Breast epithelium (tissue), 4 donors: ENCODE data around the gene TPSD1. TPM values are rescaled to one million over a fixed set of nuclear protein-coding genes. Genes with fewer than 3 reads are reported as not detected.

Experiments used
- DNase-seq, 2 donors: peaks; one replicate each; pipeline ENCODE4 v3.0.0-alpha.2; 2019; ENCODE audit warnings: low spot score in 2 of 2
- H3K27ac ChIP-seq, 2 donors: fragments of 200-600 bp; sonication (generic) in 1 of 2; one replicate each; pipeline ENCODE4 v1.5.1; 2016 to 2019; ENCODE audit warnings: mild to moderate bottlenecking in 1 of 2
- H3K27me3 ChIP-seq, 2 donors: fragments of 200-600 bp; sonication (generic) in 1 of 2; one replicate each; pipeline versions ENCODE4 v1.5.1 to v1.6.0; 2017 to 2019; ENCODE audit warnings: control low read depth in 1 of 2, mild to moderate bottlenecking in 1 of 2
- H3K36me3 ChIP-seq: fragments of 200-600 bp; one replicate; pipeline ENCODE4 v1.5.1; 2019
- H3K4me1 ChIP-seq, 2 donors: fragments of 200-600 bp; sonication (generic); one replicate each; pipeline ENCODE4 v1.5.1; 2016 to 2019; ENCODE audit warnings: control low read depth in 1 of 2
- H3K4me3 ChIP-seq, 3 donors: fragments of 200-600 bp; sonication (generic); 1 replicate in 2 of 3; 2 replicates in 1 of 3; pipeline ENCODE4 v1.5.1; 2016 to 2019; ENCODE audit warnings: mild to moderate bottlenecking in 3 of 3, moderate library complexity in 2 of 3
- H3K9me3 ChIP-seq, 2 donors: fragments of 200-600 bp; sonication (generic) in 1 of 2; one replicate each; pipeline ENCODE4 v1.5.1; 2016 to 2019; ENCODE audit warnings: control low read depth in 1 of 2
- CTCF ChIP-seq, 3 donors: fragments of 450-650 bp; IDR thresholded peaks; one replicate each; pipeline ENCODE4 v1.5.1; 2016 to 2017; ENCODE audit warnings: antibody characterized with exemption in 3 of 3, mild to moderate bottlenecking in 3 of 3, moderate library complexity in 3 of 3
- POLR2A ChIP-seq: fragments of 450-650 bp; IDR thresholded peaks from one replicate; pipeline ENCODE4 v1.6.1; 2016; ENCODE audit warnings: antibody characterized with exemption, mild to moderate bottlenecking, moderate library complexity
- POLR2AphosphoS5 ChIP-seq, 3 donors: sonication (generic); formaldehyde crosslinking; IDR thresholded peaks; one replicate each; pipeline ENCODE4 v1.6.1; 2017; ENCODE audit warnings: antibody characterized with exemption in 3 of 3
- intact Hi-C: fragments of 100-400 bp; cut with DNase I; formaldehyde crosslinking; loops from one replicate; pipeline ENCODE4 v1.15.1; 2023; ENCODE audit warnings: low total_unique reads
- total RNA-seq, 3 donors: library from RNA; depleted of rRNA; stranded (reverse); fragments of >200 nt; gene quantifications; one replicate each; pipeline ENCODE4 v1.1.0, GENCODE V29; 2016

TPSD1 gene
- total RNA-seq, 3 donors from 2014 or later: 1.6 to 5.9 (median 2.0) TPM

GRCh38 chr16:1218061-1218929 lies 37.6 kb upstream of the TPSD1 start:
- H3K9me3 ChIP-seq: no peaks in the 10 kb centered on the region
- H3K4me1 ChIP-seq: no peaks in the 10 kb centered on the region
- no peak overlapping the region for H3K4me3 ChIP-seq
- no peak overlapping the region for H3K27ac ChIP-seq
- DNase-seq: no peak
- H3K36me3 ChIP-seq: no peaks in the 10 kb centered on the region
- intact Hi-C loops: no loop called here
- H3K27me3 ChIP-seq: peaks cover 0 to 84% of the 10 kb centered on the region in 2 donors
- TF ChIP-seq POLR2A (no peak), CTCF (IDR thresholded peaks at IDR 0.05) (no peak), POLR2AphosphoS5 (IDR thresholded peaks at IDR 0.05) (no peak)

- H3K36me3 ChIP-seq: no peaks in the 10 kb centered on the region
- intact Hi-C loops: no loop called here
- no peak overlapping the region for H3K4me3 ChIP-seq
- no peak for DNase-seq
- no peaks in the 10 kb centered on the region for H3K4me1 ChIP-seq
- H3K9me3 ChIP-seq: no peaks in the 10 kb centered on the region
- H3K27me3 ChIP-seq: peaks cover 0 to 82% of the 10 kb centered on the region in 2 donors
- TF ChIP-seq POLR2AphosphoS5 (IDR thresholded peaks at IDR 0.05) (no peak), CTCF (IDR thresholded peaks at IDR 0.05) (no peak), POLR2A (no peak)
- no peak overlapping the region for H3K27ac ChIP-seq
These were observed 36.8 kb upstream of the TPSD1 start for GRCh38 chr16:1218930-1219611.

GRCh38 chr16:1220098-1220728 lies 35.7 kb upstream of the TPSD1 start:
- H3K9me3 ChIP-seq: no peaks in the 10 kb centered on the region
- H3K27me3 ChIP-seq: peaks cover 0 to 79% of the 10 kb centered on the region in 2 donors
- no peaks in the 10 kb centered on the region for H3K4me1 ChIP-seq
- H3K4me3 ChIP-seq: no peak overlapping the region
- DNase-seq: no peak
- no peaks in the 10 kb centered on the region for H3K36me3 ChIP-seq
- intact Hi-C loops: no loop called here
- TF ChIP-seq POLR2A: no peak
- no peak for TF ChIP-seq CTCF (IDR thresholded peaks at IDR 0.05)
- H3K27ac ChIP-seq: no peak overlapping the region

GRCh38 chr16:1220841-1221627 lies 34.8 kb upstream of the TPSD1 start:
- H3K27me3 ChIP-seq: peaks cover 0 to 73% of the 10 kb centered on the region in 2 donors
- H3K9me3 ChIP-seq: no peaks in the 10 kb centered on the region
- H3K36me3 ChIP-seq: no peaks in the 10 kb centered on the region
- H3K4me3 ChIP-seq: no peak overlapping the region
- H3K4me1 ChIP-seq: no peaks in the 10 kb centered on the region
- intact Hi-C loops: no loop called here
- H3K27ac ChIP-seq: no peak overlapping the region
- DNase-seq: no peak
- TF ChIP-seq POLR2A: no peak
- TF ChIP-seq POLR2AphosphoS5 (IDR thresholded peaks at IDR 0.05): no peak
- no peak for TF ChIP-seq CTCF (IDR thresholded peaks at IDR 0.05)
